PC-3 (cell line): ENCODE data around the gene SPG7.

ENCODE experiments used
- CTCF ChIP-seq: fragments of 300-600 bp; sonication (generic); conservative IDR thresholded peaks from 2 replicates; pipeline ENCODE4 v1.5.1; 2017; ENCODE audit warnings: antibody characterized with exemption, low read depth, mild to moderate bottlenecking, low read length
- EZH2 ChIP-seq: fragments of 300-600 bp; sonication (generic); IDR thresholded peaks from one replicate; pipeline ENCODE4 v1.6.1; 2017; ENCODE audit warnings: antibody characterized with exemption, mild to moderate bottlenecking, low read length; ENCODE audit not compliant: unreplicated experiment
- EZH2phosphoT487 ChIP-seq: fragments of 300-600 bp; sonication (generic); IDR thresholded peaks from 2 replicates; pipeline ENCODE4 v1.6.1; 2018; ENCODE audit warnings: mild to moderate bottlenecking, antibody characterized with exemption, low read length, borderline replicate concordance

GRCh38 chr16:89510526-89510925 lies 2.3 kb downstream of the SPG7 start:
- no peak for TF ChIP-seq EZH2
- no peak for TF ChIP-seq CTCF
- TF ChIP-seq EZH2phosphoT487 = no peak
